HG03060 (cell line): ENCODE results near the gene TECPR2.
"Not testable (repeated sequence)": the region's sequence is repeated elsewhere in the genome, so short reads cannot be mapped to it uniquely, and the experiment has no call there.

Experiments
- ATAC-seq: cut with Tn5 transposase; IDR thresholded peaks from one replicate; pipeline ENCODE4 v1.9.1; 2021; ENCODE audit warnings: low read depth, moderate number of reproducible peaks; ENCODE audit not compliant: unreplicated experiment

TECPR2 gene

DNA sequence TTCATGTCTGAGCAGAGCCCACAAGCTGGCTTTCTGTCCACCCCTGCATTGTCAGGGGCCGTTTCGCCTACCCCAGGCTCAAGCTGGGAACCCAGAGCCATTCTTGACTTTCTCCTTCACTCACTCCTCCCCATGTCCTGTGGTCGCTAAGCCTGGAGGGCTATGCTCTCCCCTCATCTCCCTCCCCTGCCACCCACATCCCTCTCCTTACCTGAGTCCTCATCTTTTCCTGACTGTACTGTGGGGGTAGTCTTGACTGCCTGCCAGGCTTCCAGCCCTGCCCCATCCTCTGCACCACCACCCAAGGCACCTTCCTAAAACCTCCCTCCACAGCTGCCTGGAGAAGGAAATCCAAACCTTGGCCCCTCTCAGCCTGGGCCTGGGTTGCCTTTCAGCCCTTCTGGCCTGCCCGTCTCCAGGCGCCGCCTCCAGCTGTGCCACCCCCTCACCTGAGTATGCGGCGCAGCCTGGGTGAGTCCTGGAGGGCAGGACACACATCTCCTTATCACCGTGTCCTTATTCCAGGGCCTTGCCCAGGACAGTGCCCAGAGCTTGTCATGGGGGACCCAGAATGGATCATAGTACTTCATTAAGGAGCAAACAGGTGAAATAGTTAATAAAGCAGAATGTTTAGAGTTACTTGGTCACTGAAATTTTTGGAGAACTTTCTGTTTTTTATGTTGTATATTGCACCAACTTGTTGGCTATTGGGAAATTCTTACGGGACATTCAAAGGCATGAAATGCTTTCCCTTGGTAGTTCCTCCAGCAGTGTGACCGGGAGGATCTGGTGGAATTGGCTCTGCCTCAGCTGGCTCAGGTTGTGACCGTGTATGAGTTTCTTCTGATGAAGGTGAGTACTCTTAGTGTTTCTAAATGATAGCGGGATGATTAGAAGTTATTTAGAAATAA lies 28.7 kb upstream of the TECPR2 start:
- no peak for ATAC-seq

DNA sequence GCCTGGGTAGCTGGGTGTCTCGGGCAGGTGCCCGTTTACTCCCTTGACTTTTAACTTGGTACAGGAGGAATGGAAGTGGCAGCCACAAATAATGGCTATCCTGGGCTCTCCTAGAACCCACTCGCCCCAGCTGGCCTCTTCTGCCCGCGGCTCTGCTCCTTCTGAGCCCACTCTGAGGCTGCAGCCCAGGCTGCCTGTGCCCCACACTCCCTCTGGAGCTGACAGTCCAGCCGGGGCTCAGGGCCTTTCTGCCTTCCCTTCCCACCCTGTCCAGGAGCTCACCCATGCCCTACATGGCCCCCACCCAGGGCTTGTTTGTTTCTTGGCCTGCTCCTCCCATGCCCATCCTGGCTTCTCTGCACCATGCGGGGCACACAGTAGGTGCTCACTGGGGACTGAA lies 27.6 kb upstream of the TECPR2 start:
- ATAC-seq, result no peak

GRCh38 chr14:102338724-102339123 lies 24.0 kb upstream of the TECPR2 start:
- ATAC-seq, result no peak

DNA sequence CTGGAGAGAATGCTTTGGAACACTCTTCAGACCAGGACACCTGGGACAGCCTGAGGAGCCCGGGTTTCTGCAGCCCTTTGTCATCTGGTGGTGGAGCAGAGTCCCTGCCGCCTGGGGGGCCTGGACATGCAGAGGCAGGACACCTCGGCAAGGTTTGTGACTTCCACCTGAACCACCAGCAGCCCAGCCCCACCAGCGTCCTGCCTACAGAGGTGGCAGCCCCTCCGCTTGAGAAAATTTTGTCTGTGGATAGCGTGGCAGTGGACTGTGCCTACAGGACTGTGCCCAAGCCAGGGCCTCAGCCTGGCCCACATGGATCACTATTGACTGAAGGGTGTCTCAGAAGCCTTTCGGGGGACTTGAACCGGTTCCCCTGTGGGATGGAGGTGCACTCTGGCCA lies 21.2 kb upstream of the TECPR2 start:
- ATAC-seq, result no peak

- no peak for ATAC-seq
Measured at GRCh38 chr14:102342238-102342637, 20.5 kb upstream of the TECPR2 start.

- no peak for ATAC-seq
Measured at GRCh38 chr14:102344084-102344483, 18.7 kb upstream of the TECPR2 start.

DNA sequence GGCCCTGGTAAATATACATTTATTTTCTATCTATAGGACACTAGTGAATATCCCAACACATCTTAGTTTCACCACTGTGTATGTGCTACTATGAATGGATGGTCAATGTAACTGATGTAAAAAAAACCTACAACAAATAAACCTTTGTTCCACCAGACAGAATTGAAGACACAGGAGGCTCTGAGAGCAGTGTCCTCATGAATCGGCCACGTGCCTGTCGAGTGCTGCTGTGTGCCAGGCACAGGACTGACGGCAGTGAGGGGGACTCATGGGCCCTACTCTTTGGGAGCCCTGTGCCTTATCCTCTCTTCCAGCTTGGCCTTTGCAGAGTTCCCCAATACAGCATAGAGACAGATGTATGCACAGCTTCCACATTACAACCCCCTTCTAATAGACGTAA lies 18.3 kb upstream of the TECPR2 start:
- no peak for ATAC-seq

DNA sequence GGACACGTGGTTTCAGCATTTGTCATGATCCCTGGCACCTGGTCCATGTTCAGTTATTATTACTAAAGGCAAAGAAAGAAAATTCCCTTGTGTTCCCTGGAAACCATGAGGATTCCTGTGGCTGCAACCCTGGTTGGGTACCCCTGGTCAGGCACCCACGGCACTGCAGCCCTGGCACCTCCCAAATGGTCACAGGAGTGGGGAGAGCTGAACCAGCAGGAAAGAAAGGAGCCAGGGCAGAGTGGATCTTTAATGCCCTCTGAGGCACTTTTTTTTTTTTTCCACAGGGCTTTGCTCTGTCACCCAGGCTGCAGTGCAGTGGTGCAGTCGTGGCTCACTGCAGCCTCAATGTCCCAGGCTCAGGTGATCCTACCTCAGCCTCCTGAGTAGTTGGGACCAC lies 17.5 kb upstream of the TECPR2 start:
- ATAC-seq, result no peak

DNA sequence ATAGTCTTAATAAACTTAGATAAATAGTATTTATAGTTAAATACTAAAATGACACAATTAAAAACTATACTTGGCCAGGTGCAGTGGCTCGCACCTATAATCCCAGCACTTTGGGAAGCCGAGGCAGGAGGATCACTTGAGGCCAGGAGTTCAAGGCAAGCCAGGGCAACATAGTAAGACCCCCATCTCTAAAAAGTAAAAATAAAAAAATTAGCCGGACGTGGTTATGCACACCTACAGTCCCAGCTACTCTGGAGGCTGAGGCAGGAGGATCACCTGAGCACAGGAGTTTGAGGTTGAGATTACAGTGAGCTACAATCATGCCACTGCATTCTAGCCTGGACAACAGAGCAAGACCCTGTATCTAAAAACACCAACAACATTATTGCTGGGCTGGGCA lies 16.1 kb upstream of the TECPR2 start:
- no peak for ATAC-seq

DNA sequence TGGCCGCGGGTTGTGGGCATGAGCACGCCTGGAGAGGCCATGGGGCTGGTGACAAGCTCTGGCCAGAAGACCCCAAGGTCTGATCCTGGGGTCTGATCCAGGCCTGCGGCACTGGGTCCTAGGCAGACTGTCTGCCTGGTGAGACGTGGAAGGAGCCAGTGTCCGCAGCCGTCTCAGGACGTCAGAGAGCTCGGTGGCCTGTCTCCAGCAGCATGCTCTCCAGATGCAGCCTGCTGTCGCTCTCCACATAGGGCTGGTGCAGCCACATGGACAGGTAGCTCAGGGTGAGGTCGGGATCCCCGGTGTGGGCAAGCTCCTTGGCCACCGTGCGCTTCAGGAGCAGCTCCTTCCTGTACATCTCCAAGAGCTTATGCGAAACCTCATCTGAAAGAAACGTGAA lies 14.4 kb upstream of the TECPR2 start:
- no peak for ATAC-seq

- no peak for ATAC-seq
Measured at GRCh38 chr14:102351023-102351422, 11.7 kb upstream of the TECPR2 start.

DNA sequence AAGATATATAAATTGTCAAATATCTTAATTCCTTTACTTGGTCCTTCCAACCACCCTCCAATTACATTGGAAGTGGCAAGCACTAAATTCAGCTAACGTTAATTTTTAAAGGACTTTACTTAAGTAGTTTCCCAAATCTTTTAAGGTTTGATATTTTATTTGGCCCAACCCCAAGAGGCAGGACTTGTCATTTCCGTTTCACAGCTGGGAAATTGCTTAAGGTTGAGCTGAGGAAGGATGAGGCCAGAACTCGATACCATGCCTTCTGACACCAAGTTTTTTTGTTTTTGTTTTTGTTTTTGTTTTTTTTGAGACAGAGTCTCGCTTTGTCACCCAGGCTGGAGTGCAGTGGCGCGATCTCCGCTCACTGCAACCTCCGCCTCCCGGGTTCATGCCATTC lies 11.1 kb upstream of the TECPR2 start:
- not testable (repeated sequence) for ATAC-seq

DNA sequence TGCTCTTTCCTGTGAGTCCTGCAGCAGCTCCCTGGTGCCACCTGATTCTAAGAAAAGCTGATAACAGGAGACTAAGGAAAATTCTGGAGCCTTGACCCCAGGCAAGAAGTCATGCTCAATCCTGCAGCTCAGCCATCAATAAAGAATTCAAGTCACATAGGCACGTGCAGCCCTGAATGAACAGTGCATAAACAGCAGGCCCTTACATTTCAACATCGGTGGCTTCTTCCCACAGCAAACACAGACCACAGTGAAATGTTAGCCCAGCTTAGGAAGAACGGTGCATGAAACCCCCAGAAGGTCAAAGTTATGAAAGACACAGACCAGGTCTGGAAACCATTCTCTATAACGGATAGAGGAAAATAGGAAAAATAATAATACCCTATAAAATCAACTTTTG lies 10.5 kb upstream of the TECPR2 start:
- no peak for ATAC-seq

GRCh38 chr14:102353126-102353619 lies 9.6 kb upstream of the TECPR2 start:
- no peak for ATAC-seq

GRCh38 chr14:102356280-102356679 lies 6.5 kb upstream of the TECPR2 start:
- no peak for ATAC-seq

- ATAC-seq, result no peak
Measured at GRCh38 chr14:102359341-102359740, 3.4 kb upstream of the TECPR2 start.

DNA sequence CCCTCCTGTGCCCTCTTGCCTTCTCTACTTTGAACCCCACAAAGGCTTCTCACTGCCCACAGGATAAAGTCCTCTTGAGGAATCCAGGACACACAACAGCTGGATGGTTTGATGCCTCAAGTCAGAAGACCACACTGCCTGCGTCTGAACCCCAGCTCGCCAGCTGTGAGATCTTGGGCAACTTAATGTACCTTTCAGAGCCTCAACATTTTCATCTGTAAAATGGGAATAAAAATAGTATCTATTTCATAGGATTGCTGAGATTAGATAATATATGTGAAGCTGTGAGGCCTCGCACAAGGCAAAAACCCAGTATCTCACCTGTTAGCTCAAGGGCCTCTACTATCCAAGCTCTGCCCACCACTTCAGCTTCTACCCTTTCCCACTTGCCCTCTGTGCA lies 2.4 kb upstream of the TECPR2 start:
- no peak for ATAC-seq

- no peak for ATAC-seq
Measured at GRCh38 chr14:102362084-102362483, 657 bp upstream of the TECPR2 start.

DNA sequence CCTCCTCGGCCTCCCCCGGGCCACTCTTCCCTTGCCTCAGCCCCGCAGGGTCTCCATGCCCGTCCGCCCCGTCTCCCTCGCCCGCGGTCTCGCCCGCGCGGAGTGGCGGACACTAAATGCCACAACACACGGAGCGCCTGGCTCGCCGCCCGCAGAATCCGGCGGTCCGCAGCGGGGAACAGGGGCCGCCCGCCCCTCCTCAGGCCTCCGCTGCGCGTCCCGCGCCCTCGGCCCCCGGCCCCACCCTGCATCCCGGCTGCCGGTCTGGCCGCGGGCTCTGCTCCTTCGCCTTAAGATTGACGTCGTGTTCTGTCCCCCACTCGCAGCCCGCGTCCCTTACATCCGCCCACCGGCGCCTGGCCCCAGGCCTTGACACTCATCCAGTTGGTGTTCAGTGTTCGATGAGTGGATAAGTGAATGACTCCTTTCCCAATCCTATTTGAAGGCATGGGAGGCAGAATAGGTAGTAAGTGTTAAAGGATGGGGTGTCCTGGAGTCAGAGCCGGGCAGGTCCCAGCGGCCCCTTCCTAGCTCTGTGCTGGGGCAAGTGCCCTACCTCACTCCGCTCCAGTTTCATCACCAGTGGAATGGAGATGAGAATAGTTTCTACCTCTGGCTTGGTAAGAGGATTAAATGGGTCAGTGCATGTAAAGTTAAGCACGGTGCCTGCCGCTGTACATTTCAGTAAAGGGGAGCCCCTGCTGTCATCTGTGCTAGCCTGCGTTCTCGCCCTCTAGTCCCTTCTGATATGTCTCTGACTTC lies 622 bp downstream of the TECPR2 start:
- no peak for ATAC-seq

DNA sequence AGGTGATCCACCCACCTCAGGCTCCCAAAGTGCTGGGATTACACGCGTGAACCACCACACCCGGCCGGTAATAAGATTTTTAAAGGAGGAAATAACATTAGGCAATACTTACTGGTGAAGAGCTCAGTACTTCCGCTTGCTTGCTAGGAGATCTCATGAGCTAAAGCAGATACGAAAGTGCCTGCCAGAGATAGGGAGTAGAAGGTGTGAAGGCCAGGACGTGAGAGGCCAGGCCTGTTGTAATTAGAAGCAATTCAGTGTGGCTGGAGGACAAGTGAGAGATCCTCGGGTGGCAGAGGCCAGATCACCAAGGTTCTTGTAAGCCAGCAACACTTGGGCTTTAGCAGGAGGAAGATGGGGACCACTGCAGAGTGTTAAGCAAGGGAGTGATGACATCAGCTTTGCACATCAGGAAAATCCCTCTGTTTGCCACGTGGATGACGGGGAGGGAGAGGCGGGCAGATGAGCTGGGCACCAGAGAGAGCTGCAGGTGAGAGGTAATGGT lies 7.6 kb downstream of the TECPR2 start:
- ATAC-seq, result no peak

DNA sequence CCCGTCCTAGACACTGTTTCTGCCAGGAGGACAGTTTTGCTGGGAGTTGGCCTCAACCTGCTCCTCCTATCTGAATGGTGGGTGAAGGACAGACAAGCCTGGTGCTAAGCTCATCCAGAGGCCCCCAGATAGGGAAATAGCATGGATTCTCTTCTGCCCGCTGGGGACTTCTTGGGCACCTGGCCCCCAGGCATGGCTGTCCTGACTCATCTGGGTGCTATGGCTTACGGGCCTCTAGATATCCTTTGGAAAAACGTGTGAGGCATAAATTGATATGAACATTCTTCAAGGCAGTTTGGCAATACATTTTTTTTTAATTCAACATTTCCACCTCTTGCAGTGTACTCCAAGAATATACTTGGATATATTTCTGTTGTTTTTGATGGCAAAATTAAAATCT lies 8.6 kb downstream of the TECPR2 start:
- no peak for ATAC-seq
